ENCODE measurements around the gene MAP7D1.
"Not testable (repeated sequence)": the region's sequence is repeated elsewhere in the genome, so short reads cannot be mapped to it uniquely, and the experiment has no call there.

MAP7D1 gene

DNA sequence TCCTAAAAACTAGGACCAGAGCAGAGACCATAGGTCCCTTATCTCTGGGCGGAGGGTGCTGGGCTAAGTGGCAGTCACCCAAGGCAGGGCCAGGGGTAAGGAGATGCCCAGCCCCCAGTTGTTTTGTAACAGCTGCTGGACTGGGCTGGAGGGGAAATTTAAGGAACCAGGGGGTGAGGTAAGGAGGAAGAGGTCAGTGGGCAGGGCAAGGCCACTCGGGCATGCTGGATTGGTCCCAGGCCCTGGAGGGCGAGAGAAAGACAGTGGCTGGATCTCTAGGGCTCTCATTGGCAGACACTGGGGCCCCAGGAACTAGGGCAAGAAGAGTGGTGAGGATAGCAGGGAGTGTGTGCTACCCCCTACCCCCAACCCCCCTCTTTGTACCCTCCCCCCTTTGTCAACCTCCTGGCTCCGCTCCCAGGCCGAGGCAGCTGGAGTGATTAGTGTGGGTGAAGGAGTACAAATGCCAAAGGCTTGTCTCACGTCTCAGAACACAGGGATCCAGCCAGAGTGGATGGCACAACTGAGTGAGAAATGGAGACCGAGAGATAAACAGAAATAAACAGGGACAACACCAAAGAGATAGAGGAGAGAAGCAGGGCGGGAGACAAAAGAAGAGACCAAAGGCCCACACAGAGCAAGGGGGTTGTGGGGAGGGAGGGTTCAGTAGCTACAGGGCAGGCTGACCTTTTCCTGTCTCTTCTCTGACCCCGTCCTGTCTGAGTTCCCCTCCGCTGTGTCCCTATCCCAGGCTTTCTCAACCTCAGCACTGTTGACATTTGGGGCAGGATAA lies 47.8 kb downstream of the MAP7D1 start:
- DNase-seq (ENCODE audit: low read depth), result no peak

DNA sequence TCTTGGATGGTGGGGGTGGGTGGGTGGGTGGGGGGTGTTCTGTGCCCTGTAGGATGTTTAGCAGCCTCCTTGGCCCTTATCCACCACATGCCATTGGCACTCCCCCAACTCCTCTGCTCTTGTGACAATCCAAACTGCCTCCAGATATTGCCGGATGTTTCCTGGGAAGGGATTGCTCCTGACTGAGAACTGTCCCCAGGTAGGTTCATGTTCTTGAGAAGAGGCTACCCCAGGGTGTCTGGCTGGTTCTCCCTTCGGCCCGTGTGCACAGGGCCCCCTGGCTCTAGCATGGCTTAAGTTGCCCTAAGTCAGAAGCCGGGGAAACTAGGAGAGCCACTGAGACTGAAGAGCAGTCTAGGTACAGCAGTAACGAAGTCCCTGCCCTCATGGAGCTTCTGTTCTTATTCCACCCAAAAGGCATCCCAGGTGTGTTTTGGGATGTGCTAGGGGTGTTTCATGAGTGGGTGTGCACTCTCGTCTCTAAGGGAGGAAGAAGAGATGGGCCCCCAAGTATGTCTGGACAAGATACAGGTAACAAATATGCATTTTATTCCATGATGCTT lies 48.5 kb downstream of the MAP7D1 start:
- no peak for DNase-seq (ENCODE audit: low read depth)

DNA sequence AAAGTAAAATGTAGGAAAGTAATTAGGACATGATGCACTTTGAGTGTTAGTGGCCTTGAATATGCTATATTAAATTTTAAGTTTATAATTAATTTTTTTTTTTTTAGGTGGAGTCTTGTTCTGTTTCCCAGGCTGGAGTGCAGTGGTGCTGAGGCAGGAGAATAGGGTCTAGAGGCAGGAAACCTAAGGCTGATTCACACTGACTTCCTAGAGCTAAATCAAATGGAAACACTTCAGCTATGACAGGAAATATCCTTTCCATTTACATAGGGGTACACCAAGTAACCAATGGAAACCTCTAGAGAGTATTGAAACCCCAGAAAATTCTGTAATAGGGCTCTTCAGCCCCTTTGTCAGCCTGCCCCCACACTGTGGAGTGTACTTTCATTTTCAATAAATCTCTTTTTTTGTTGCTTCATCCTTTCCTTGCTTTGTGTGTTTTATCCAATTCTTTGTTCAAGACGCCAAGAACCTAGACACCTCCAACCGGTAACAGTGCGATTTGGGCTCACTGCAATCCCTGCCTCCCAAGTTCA lies 50.4 kb downstream of the MAP7D1 start:
- DNase-seq (ENCODE audit: low read depth), result no peak

DNA sequence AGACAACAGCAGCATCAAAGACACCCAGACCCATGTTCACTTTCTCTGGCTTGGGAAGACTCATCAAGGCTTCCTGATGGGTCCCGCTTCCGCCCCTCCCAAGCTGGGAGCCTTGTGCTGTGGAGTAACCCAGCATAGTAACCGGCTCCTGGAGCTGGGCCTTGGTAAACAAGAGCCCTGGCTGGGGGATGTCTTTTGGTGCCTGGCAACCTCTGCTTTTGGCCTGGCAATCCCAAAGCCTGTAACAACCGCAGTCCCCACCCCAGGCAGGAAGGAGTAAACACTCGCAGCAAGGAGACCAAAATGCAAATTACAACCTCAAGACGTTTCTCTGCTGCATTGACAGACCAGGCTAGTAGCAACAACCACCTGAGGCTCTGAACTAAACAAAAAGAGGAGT lies 51.4 kb downstream of the MAP7D1 start:
- DNase-seq (ENCODE audit: low read depth), result no peak

DNA sequence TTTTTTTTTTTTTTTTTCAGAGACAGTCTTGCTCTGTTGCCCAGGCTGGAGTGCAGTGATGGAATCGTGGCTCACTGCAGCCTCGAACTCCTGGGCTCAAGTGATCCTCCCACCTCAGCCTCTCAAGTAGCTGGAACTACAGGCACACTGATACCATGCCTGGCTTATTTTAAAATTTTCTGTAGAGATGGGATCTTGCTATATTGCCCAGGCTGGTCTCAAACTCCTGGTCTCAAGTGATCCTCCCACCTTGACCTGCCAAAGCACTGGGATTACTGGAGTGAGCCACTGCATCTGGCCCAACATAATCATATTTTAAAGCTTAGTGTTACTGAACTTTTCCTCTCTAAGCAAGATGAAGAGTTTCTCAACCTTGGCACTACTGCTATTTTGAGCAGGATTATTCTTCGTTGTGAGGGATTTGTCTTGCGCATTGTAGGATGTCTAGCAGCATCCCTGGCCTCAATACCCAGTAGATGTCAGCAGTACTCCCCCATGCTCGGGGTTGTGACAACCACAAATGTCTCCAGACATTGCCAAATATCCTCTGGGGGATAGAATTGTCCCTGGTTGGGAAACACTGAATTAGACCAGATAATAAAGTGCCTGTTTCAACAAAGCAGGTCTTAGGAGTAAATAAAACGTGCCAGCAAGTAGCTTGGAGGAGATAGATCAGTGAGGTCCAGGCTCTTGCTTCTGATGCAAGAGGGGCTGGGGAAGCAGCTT lies 53.2 kb downstream of the MAP7D1 start:
- DNase-seq (ENCODE audit: low read depth), result no peak

DNA sequence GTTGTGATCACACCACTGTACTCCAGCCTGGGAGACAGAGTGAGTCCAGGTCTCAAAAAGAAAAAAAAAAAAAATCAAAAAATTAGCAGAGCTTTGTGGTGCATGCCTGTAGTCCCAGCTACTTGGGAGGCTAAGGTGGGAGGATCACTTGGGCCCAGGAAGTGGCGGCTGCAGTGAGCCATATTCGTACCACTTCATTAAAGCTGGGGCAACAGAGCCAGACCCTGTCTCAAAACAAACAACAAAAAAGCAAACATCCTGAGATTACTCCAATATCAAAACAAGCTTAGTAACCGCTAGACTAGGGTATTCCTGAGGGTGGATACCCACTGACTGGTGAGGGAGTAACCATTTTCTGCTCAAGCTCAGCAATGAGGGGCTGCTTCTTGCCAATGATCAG lies 55.3 kb downstream of the MAP7D1 start:
- DNase-seq (ENCODE audit: low read depth), result no peak

DNA sequence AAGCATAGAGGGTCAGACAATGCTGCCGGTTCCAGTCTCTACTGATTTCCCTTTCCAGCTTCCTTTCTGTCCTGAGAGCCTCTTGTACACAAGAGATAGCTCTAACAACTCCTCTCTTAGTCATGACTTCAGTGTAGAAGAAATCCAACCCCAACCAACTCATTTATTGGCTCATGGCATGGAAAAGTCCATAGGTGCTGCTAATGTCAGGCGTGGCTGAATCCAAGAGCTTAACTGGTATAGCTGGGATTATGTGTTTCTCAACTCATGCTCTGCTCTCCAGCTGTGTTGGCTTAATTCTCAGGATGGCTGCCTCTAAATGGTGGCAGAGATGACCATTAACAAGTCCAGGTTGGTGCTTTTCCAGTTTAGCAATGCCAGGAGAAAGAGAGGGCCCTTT lies 55.9 kb downstream of the MAP7D1 start:
- DNase-seq (ENCODE audit: low read depth), result no peak

DNA sequence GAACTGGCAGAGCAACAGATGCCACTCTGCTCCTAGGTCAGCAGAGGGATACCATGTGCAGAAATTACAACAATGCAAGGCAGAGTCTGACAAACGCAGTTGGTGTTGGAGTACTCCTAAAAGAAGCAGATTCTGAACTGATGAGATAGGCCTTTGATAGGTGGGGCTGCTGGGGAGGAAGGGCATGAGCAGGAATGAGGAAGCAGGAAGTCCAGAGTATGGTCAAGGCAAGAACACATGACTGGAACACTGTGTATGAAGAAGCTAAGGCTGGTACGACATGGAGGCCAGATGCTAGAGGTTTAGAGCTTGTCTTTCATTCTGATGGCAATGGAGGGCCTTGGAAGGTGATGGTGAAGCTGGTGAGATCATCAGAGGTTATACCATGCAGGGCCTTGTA lies 56.8 kb downstream of the MAP7D1 start:
- DNase-seq (ENCODE audit: low read depth), result no peak

DNA sequence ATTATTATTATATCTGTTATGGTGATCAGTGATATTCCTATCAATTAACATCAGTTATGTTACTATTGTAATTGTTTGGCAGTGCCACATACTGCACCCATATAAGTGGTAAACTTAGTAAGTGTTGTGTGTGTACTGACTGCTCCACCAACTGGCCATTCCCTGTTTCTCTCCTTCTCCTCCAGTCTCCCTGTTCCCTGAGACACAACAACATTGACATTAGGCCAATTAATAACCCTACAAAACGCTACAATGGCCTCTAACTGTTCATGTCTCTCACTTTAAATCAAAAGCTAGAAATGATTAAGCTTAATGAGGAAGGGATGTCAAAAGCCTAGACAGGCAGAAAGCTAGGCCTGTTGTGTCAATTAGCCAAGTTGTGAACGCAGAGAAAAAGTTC lies 61.7 kb downstream of the MAP7D1 start:
- no peak for DNase-seq (ENCODE audit: low read depth)

DNA sequence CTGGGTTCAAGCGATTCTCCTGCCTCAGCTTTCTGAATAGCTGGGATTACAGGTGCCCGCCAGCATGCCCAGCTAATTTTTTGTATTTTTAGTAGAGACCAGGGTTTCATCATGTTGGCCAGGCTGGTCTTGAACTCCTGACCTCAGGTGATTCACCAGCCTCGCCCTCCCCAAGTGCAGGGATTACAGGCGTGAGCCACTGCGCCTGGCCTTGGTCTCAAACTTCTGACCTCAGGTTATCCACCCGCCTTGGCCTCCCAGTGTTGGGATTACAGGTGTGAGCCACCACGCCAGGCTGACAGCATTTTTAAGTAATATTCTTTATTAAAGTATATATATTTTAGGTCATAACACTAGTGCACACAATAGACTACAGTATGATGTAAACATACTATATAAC lies 65.9 kb downstream of the MAP7D1 start:
- DNase-seq (ENCODE audit: low read depth), result not testable (repeated sequence)

DNA sequence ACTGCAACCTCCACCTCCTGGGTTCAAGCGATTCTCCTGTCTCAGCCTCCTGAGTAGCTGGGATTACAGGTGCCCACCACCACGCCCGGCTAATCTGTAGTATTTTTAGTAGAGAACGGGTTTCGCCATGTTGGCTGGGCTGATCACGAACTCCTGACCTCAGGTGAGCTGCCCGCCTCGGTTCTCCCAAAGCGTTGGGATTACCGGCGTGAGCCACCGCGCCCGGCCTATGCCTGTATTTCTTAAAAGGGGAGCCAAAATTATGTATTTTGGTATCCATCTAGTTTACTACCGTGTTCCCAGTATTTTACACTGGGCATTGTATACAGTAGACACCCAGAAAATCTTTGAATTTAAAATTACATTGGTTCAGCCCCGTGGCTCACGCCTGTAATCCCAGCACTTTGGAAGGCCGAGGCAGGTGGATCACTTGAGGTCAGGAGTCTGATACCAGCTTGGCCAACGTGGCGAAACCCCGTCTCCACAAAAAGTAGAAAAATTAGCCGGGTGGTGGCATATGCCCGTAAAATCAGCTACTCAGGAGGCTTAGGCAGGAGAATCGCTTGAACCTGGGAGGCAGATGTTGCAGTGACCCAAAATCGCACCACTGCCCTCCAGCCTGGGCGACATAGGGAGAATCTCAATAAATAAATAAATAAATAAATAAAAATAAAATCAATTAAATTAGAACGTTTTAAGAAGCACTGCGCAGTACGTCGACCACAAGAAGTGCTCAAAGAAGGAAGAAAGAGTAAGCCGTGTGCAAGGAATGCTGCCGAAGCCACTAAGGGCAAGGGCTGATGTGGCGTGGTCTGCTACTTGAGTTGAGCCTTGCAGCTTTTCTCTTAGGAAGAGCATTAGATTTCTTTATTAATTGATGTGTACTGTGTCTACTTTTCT lies 66.8 kb downstream of the MAP7D1 start:
- no peak for DNase-seq (ENCODE audit: low read depth)

DNA sequence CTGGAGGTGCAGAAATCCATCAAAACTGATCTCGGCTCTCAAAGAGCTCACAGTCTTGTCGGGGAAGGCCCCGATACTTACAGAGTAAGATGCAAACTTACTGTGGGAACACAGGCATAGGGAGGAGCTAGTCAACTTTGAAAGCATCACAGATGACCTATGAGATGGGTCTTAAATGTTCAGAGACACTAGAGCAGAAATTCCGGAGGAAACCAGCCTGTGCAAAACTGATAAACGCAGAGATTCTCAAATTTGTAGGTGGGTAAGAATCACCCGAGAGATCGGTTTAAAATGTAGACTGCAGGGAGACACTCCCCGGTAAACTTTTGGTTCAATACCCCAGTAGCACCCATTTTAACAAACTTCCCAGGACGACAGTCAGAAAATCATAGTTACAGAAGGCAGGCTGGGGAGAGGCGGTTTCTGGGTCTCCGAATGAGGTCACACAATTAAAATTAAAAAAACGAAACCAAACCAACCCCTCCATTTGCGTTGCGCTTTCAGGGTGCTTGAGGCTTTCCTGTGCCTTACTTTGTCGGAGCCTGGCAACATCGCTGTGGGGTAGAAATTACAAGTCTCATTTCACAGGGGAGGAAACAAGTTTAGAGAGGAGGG lies 67.5 kb downstream of the MAP7D1 start:
- DNase-seq (ENCODE audit: low read depth), result peak; percentile 31

DNA sequence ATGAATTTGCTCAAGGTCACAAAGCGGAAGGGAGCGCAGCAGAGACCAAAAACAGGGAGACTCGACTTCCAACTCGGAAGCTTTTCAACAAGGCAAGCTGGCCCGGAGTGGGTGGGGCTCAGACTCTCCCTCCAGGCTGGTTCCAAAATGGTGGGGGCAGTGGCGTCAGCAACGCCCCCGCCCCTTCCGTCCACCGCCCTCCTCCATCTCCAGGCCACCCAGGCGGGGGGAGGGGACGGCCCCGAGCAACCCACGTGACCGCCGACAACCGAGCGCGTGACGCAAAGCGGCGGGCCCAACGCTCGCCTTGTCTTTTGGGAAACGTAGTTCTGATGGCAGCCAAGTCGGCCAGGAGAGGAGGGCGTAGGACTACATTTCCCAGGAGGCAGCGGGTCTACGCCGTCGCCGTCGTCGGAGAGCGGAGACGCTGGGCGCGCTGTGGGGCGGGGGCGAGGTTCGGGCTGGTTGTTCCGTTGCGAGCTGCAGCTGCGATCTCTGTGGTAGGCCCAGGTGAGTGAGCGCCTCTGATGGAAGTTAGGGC lies 68.1 kb downstream of the MAP7D1 start, which contains the start of gene THRAP3:
Gene THRAP3, plus strand, starts transcription at position 448 of the 541 bp plus-strand sequence. CDS start 58,121 bp downstream, outside the sequence.
- DNase-seq (ENCODE audit: low read depth), result peak; percentile 97

DNA sequence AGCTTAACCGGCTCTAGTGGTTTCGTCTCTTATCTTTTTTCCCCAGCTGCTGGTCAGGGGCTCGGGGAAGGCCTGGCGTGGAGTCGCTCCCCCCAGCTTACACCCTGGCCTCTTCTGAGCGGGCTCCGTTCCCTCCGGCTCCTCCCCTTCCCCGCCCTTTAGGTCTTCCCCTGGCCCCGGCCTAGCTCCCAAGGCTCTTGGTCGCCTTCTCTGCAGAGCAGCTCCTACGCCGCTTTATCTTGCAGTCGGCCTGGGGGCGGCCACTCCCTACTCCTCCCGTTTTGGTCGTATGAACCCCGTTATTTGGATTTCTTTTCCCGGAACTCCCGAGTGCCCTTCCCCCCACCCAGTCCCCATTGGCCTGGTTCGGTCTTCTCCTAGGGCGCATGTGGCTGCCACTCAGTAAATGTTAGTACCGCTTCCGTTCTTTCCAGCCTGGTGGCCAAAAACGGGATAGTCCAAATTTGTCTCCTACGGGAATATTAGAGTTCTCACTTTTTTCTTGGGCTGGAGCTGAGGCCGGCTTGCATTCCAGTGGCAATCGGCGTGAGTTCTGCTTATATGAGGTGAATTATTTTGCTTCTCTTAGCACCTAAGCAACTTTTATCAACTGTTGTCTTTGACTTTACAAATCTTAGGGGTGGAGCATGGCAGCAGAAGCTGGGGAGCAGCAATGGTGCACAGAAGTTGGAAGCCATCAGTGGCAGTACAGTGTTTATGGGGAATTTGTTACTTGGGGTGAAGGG lies 68.8 kb downstream of the MAP7D1 start:
- peak; percentile 82 for DNase-seq (ENCODE audit: low read depth)

DNA sequence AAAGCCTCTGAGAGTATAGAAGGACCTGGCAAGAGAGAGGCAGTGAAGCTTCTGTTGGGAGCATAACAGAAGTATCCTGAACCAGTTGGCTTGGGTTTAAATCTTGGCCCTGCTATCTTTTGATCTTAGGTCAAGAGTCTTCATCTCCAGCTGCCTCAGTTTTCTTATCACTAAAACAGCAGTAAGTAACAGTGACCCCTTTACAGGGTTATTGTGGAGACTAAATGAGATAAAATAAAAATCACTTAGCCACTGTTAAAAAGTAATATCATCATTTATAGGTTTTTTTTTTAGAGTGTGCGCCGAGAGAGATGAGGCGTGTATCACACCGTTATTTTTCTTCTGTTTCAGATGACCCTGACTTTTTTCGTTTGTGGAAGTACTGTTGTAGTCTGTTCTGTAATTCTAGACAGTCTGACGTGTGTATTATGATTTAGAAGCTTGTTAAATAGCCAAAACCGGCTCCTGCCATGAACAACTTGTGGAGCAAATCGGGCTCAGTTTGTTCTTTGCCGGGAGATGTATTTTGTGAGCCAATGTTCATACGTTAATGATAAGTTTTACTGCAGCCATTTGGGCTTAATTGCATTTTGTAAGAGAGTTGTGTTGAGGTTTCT lies 69.4 kb downstream of the MAP7D1 start:
- DNase-seq (ENCODE audit: low read depth), result no peak

DNA sequence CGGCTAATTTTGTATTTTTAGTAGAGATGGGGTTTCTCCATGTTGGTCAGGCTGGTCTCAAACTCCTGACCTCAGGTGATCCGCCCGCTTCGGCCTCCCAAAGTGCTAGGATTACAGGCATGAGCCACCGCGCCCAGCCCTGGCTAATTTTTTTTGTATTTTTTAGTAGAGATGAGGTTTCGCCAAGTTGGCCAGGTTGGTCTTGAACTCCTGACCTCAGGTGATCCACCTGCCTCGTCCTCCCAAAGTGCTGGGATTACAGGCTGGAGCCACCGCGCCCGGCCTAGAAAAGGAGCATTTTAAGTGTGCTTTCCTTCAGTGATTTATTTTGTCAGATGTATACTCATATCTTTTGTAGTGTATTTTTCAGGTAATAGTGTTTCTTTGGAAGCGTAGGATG lies 74.3 kb downstream of the MAP7D1 start:
- not testable (repeated sequence) for DNase-seq (ENCODE audit: low read depth)

Data from HS-5 (cell line).